Stimulated activated CD4-positive, alpha-beta T cell treated with anti-CD3 and anti-CD28 coated beads, Interleukin-12 subunit alpha, Interleukin-12 subunit beta, amount 100 ng/mL, for 48 hours (primary cell): ENCODE data around the gene RFX2.
"Not testable (repeated sequence)": the region's sequence is repeated elsewhere in the genome, so short reads cannot be mapped to it uniquely, and the experiment has no call there.

Source experiments
- DNase-seq, 3 donors: peaks; one replicate each; pipeline ENCODE4 v3.0.0-alpha.2; 2020; ENCODE audit warnings: low read depth in 2 of 3, low spot score in 1 of 3

Gene RFX2

DNA sequence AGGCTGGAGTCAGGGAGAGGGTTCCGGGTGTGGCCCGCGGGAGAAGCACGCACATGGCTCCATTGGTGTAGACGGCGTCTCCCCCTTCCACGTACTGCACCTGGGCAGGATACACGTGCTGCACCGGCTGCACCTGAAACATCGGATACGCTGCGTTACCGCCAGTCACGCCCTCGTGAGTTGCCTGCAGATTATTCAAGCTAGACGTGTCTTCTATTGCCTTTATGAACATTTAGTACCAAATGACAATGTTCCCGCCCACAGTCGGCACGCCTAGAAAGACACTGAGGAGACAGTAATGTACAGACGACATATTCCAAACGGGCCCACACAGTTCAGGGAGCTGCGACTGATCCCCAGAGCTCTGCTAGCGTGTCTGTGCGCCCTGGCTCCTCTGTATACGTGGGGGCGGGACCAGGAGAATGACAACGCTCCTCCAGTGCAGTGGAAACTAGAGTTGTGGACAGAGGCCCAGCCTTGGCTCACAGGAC, 68.3 kb downstream of the RFX2 start:
- no peak for DNase-seq

DNA sequence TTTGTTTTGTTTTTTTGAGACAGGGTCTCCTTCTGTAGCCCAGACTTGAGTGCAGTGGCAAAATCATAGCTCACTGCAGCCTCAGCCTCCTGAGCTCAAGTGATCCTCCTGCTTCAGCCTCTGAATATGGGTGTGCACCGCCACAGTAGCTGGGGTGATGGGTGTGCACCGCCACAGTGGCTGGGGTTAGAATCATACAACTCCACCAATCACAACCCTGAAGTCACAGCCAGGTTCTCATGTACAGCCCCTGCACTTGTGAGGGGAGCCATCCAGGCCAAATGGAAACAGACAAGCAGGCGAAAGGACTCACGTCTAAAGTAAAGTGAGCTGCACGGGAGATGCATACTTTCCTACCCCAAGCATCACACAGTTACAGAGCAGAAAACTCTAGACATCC, 69.2 kb downstream of the RFX2 start:
- DNase-seq: no peak

DNA sequence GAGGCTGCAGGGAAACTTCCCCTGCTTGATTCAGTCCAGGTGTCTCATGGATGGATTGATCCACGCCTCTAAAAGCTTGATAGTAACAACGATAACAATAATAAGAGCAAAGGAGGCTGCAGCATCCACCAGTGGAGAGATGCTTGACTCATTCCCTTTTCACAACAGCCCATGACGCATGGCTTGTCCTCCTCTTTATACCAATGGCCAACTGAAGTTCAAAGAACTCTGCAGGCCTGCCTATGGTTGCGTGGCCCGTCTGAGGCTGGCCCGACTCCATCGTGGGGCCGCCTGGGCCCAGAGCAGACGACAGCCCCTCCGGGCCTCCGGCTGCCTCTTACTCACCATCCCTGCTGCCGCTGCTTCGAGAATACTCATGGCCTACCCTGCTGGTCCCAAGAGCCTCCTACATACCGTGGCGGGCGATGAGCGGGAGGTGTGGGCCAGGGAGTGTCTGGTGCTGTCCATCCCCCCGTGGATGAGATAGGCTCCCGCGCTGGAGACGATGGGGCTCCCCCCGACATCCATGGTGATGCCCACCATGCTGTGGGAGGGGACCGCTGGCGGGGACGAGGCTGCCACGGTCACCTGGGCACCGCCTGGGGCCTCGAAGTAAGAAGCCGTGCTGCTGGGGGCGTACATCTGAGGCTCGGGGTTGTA, 70.6 kb downstream of the RFX2 start:
- DNase-seq: no peak

DNA sequence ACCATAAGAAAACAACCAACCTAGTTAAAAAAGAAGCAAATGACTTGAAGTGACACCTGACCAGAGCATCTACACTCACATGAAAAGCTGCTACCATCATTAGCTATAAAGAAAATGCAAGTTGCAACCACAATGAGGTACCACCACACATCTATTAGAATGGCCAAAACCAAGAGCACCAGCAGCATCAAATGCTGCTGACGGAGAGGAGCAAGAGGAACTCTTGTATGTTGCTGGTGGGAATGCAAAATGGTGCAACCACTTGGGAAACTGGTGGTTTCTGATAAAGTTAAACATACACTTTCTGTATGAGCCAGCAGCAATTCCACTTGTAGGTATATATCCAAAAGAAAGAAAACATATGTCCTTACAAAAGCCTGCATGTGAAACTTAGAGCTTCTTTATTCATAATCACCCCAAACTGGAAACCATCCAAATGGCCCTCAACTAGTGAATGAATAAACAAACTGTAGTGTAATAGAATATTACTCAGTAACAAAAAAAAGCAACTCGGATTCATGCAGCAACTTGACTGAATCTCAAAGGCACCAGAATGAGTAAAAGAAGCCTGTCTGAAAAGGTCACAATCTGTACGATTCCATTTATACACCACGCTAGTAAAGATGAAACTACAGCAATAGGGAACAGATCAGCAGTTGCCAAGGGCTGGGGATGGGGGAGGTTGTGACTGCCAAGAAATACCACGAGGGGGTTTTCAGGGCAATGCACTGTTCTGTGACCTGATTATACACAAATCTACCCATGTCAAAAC, 71.5 kb downstream of the RFX2 start:
- peak in 1 of 3 donors; percentile 28 for DNase-seq

DNA sequence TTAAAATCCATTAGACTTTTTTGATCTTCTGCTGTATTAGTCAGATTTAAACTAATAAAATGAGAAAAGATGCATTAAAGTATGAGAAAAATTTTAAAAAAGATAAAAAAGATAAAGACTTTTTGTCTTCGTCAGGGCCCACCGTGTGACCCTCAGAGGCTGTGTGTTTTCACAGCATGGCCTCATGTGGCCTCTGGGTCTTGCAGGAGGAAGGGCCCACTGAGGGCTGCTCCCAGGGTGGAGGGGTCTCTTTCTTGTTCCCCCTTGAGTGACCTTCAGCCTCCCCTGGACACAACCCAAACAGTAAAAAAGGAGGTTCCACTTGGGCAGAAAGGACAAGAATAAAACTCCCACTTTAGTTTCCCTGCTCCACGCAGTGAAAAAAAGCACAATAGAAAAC, 75.3 kb downstream of the RFX2 start:
- no peak for DNase-seq

DNA sequence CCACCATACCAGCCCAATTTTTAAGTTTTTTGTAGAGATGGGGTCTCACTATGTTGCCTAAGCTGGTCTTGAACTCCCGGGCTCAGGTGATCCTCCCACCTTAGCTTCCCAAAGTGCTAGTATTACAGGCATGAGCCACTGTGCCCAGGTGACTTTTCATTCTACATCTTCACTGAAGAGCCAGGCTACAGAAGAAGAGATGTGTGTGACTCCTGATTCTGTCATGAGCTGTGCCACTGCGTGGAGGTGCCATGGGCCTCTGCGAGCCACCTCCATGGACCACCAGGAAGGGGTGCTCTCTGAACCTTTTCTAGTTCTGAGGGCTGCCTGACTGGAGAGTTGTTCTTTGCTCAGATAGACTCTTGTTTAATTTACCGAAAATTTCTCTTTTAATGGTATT, 75.8 kb downstream of the RFX2 start:
- no peak for DNase-seq

DNA sequence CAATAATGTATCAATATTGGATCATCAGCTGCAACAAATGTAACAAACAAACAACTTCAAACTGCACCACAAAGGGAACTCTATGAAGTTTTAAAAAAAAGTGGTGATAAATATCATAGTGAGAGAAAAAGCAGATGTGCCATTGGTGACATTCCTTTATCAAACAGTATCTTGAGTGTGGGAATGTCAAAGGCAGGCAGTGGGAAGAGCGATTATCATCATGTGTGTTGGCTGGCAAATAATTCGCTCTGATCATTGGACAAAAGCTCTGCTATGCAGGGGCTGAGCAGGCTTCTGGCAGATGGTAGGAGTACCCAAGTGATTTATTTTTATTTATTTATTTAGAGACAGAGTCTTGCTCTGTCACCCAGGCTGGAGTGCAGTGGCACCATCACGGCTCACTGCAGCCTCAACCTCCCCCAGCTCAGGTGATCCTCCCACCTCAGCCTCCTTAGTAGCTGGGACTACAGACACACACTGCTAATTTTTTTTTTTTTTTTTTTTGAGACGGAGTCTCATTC, 76.5 kb downstream of the RFX2 start:
- DNase-seq: no peak

DNA sequence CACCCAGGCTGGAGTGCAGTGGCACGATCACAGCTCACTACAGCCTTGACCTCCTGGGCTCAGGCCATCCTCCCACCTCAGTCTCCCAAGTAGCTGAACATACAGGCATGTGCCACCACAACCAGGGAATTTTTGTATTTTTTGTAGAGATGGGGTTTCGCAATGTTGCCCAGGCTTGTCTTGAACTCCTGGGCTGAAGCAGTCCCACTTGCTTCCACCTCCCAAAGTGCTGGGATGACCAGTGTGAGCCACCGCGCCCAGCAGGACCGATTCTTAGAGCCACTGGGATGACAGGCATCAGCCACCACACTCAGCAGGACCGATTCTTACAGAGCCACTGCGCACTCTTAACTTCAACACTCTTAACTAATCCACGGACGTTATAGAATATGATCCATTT, 77.5 kb downstream of the RFX2 start:
- DNase-seq: no peak

DNA sequence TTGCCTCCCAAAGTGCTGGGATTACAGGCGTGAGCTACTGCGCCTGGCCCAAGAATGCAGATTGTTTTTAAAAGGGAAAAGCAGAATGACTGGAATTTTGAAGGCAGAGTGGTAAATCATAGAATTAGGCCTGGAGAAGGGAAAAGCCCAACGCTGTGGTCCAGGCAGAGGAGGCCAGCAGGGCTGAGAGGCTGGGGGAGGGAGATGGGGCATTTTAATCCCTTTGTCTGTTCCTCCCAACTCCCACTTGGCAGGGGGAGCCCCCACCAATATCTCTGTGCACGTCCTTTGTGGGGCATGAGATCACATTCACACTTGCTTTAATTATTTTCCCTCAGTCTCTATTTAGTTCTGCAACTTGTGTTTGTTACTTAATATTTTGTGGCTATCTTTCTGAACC, 77.9 kb downstream of the RFX2 start:
- DNase-seq: no peak

DNA sequence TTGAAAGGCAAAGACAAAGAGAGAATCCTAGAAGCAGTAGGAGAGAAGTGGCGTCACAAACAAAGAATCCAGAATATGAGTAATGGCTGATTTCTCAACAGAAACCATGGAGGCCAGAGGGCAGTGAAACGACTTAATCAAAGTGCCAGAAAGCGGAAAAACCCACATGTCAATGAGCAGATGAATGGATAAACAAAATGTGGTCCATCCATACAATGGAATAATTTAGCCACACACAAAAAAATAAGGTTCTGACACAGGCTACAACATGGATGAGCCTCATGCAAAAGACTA, 80.1 kb downstream of the RFX2 start:
- no peak for DNase-seq

DNA sequence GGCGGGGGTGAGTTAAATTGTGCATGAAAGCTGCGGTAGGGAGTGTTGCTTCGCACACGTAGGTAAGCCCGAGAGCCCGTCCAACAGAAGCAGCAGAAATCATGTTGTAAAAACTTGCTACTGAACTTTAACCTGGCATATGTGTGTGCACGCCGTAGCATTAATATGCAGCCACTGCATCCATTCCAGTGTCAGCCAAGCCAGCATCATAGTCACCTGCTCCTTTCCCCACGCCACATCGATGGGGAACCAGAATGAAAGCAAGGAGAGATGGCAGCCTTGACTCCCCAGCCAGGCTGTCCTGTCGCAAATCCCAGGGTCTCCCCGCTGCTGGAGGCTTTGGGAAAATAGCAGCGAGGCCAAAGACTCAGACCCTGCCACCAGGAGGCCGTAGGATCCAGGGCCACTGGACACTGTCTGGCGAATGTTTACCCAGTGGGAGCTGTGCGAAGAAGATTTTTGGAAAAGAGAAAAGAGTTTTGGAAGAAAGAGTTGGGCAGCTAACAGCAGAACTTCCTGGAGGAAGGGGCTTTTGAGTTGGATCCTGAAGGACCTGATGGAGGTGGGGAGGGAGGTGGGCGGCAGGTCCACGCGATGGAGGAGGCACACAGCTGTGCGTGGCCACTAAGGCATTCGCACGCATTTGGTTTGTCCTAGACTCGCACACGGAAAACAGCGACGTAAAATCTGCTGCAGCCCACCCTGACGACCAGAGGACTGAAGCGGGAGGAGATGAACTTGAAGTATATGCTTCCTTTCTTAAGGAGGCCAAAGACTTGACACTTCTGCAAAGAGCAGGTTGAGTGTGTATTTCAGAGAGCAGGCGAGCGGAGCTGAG, 83.7 kb downstream of the RFX2 start:
- no peak for DNase-seq

DNA sequence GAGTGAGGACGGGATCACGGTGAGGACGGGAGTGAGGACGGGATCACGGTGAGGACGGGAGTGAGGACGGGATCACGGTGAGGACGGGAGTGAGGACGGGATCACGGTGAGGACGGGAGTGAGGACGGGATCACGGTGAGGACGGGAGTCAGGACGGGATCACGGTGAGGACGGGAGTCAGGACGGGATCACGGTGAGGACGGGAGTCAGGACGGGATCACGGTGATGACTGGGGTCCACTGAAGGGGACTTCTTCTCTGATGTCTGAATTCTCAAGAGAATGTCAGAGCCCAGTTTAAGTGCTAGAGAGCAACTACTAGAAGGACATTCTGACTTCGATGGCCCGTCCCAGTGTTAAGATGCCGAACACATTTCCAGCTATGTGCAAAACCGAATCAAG, 85.5 kb downstream of the RFX2 start:
- not testable (repeated sequence) for DNase-seq

DNA sequence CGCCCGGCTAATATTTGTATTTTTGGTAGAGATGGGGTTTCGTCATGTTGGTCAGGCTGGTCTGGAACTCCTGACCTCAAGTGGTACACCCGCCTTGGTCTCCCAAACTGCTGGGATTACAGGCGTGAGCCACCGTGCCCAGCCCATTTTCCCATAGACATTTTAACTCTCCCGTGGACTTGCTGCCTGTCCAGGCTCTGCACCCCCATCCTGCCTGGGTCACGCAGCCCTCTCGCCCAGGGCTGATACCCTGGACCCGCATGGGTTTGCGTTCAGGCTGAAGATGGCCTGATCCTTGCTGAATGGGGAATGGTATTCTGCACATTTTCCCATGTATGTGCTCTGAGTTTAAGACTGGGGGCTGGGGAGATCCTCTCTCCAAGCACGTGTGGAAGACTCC, 86.4 kb downstream of the RFX2 start:
- DNase-seq: no peak

DNA sequence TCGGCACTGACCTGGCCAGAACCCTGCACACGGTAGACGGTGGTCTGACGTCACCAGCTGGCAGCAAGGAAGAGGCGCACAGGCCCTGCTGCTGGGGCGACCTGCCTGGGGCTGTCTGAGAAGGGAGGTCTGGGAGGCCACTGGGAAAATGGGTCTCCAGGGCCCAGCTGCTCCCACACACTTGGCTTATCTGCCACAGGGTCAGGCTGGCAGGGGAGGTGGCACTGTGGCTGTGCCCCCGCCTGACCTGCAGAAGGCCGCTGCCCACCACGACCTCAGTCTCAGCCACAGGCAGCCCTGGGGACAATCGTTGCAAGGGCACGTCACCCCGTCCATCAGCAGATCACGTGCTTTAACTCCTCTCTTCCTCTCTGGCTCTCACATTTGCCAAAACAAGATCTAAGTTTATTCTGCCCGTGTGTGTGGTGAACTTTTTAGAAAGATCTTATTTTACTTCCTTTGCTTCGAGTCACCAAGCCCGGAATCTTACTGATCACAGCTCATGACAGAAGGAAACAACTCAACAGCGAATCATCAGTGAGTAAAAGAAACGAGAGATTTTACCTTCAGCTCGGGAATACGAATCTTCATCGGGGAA, 87.1 kb downstream of the RFX2 start:
- no peak for DNase-seq

DNA sequence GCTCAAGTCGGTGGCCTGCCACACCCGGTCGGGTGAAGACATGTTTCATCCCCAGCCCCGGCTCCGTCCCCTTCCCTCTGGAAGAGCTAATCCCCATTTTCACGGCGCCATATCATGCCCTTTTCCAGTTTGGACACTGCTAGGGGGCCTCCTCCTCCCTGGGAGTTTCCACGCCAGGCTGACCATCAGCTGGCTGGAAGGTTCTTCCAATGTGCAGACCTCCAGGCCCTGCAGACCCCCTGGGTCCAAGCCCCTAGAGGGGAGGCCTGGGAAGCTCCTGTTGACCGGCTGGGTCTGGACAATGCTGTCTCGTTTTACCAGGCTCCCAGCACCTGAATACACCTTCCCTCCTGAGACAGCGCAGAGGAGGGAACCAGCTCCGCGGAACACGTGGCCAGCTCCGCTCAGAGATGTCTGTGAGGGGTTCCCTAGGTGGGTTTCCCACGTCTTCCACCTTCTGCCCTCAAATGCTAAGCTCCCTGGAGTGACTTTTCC, 87.7 kb downstream of the RFX2 start:
- no peak for DNase-seq

DNA sequence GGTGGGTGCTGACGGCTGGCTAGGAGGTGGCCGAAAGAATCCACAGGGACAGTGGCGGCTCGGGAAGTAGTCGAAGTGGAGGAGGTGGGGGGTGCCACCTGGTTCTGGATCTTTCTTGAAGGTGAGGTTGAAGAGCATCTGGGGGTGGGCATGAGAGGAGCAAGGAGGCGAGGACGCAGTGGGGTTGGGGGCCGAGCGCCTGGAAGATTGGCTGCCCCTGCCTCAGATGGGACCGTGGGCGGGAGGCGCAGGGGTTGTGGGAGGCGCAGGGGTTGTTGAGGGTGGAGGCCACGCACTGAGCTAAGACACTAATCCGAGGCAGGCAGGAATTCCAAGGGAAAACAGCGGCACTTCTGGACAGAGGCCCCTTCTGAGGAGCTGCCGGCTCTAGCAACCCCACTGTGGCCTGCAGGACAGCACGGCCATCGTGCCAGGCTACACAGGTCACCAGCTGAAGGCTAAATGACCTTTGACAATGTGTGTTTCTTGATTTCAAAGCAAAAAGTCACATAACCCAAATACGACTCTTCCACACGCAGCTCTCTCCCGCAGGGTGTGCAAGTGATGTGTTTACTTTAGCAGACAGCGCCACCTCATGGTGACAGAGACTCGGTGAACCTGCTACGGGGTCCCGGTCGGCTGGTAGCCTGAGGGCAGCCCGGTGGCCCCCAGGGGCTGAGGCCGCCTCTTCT, 88.3 kb downstream of the RFX2 start:
- DNase-seq: peak; percentile 65 to 80 (median 71)

DNA sequence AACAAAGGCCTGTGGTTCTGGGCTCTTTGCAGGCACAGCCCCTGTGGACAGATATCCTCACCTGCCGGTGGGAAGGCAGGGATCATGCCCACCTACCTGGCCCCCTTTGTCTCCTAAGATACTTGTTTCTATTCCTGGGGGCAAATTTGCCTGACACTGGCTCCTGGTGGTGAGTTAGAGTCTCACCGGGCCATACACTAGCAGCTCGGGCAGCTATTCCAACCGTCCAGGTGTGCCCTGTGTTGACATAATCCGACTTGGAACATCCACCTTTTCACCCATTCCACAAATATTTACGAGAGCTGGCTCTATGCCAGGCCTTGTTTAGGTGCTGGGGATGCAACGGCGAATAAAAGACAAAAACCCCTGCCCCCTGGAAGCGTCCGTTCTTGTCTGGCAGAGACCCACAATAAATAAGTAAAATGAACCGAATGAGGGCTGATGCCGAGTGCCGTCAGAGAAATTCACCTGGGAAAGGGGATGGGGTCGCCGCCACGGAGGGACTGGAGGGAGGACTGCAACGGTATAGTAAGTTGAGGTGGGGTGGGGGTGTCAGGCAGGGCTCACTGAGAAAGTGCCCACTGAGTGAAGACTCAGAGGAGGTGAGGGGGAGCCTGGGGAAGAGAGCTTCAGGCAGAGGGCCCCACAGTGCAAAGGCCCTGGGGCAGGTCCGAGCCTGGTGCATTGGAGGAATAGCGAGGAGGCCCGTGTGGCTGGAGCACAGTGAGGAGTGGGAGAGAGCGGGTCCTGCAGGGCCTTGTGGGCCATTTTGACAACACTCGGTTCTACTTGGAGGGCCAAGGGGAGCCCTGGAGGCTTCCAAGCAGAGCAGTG, 89.1 kb downstream of the RFX2 start:
- DNase-seq: no peak

DNA sequence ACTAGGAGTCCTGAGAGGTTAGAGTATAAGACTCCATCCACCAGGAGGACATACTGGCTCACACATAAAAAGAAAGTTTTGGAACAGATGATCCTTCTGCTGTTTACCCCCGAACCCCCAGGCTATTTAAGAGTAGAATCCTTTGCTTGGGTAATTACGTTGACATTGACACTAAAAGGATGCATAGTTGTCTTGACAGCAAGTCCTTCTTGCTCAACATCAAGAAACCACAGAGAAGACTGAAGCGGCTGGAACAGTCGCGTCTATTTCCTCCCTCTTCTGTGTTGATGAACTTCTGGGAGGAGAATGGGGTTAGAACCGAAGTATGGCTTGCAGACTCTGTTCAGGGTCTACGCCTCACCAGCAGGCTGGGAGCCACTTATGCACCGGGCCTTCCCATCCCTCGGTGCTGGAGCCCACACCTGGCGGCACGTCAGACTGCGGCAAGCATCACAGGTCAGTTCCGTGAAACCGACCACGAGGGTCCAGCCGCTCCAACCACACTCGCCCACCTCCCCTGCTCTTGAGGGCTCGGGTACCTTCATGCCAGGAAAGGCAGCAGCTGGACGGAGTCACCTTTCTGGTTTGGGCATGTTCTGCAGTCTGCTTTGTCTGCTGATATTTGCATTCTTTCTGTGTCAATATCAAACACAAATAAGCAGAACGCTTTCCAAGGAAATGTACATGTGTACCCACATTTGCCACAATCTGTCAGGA, 90.0 kb downstream of the RFX2 start:
- no peak for DNase-seq

DNA sequence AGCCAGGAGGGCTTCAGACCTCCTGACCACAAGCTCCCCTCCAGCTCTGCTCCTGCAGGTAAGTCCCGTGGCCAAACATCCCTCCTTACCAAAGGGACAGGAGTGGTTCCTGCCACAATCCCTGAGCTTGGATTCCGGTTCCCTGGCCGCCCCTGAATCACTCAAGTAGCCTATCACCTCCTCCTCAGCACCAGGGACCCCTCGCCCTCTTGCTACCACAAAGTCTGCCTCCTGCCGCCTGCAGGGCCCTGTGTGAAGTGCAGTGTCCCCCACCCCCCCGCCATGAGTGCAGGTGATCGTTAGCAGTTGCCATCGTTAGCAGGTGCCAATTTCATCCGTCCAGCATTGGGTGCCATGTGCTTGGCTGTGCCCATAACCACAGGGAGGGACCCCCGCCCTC, 91.5 kb downstream of the RFX2 start:
- no peak for DNase-seq
